ENCODE measurements around the gene HSPA12B. TPM values are rescaled to one million over a fixed set of nuclear protein-coding genes. Genes with fewer than 3 reads are reported as not detected.

HSPA12B gene
- polyA plus RNA-seq, 1 donor from 2014 or later: not detected

GRCh38 chr20:3754276-3754630 is 21.8 kb downstream of the HSPA12B start:
- Histone ChIP-seq H3K36me3 (ENCODE audit: insufficient read depth, low read length) (no peaks in the 10 kb centered on the region), H3F3A (ENCODE audit: insufficient read depth, low read length, poor library complexity, severe bottlenecking) (no peaks in the 10 kb centered on the region), H2AFZ (ENCODE audit: low read depth, low read length) (no peak overlapping the region), H3K9me3 (ENCODE audit: low read length) (no peaks in the 10 kb centered on the region), H4K20me1 (ENCODE audit: insufficient read depth) (no peaks in the 10 kb centered on the region), H3K79me2 (replicated peaks; ENCODE audit: insufficient read depth, low read length) (no peaks in the 10 kb centered on the region), H3K9me2 (ENCODE audit: insufficient read depth, low read length) (no peaks in the 10 kb centered on the region), H3K4me2 (ENCODE audit: low read length) (no peak overlapping the region), H3K27me3 (ENCODE audit: insufficient read depth, low read depth, low read length) (peaks cover 33% of the 10 kb centered on the region), H3K9ac (ENCODE audit: low read length) (no peak overlapping the region), H3K4me3 (ENCODE audit: low read length) (no peak overlapping the region), H3K27ac (ENCODE audit: low read length) (no peak overlapping the region)
- TF ChIP-seq CTCF (IDR thresholded peaks at IDR 0.05; ENCODE audit: poor library complexity, severe bottlenecking) (no peak), MXI1 (conservative IDR thresholded peaks at IDR 0.05; ENCODE audit: poor library complexity, severe bottlenecking) (no peak), REST (IDR thresholded peaks at IDR 0.05; ENCODE audit: borderline replicate concordance) (no peak), SMC3 (conservative IDR thresholded peaks at IDR 0.05; ENCODE audit: poor library complexity) (no peak), EZH2 (IDR thresholded peaks at IDR 0.05; ENCODE audit: borderline replicate concordance, insufficient read depth, low read length, poor library complexity, severe bottlenecking) (no peak), EP300 (conservative IDR thresholded peaks at IDR 0.05; ENCODE audit: poor library complexity, severe bottlenecking) (no peak), RAD21 (conservative IDR thresholded peaks at IDR 0.05) (no peak), POLR2AphosphoS5 (IDR thresholded peaks at IDR 0.05) (no peak), TAF1 (IDR thresholded peaks at IDR 0.05; ENCODE audit: low read depth) (no peak)

GRCh38 chr20:3755269-3755668 is 22.8 kb downstream of the HSPA12B start:
- no peaks in the 10 kb centered on the region for H3K36me3 ChIP-seq (ENCODE audit: insufficient read depth, low read length)

More at GRCh38 chr20:3755269-3755668, 22.8 kb downstream of the HSPA12B start:
- H3K9me2 ChIP-seq (ENCODE audit: insufficient read depth, low read length): no peaks in the 10 kb centered on the region
- H4K20me1 ChIP-seq (ENCODE audit: insufficient read depth): no peaks in the 10 kb centered on the region
- no peaks in the 10 kb centered on the region for H3F3A ChIP-seq (ENCODE audit: insufficient read depth, low read length, poor library complexity, severe bottlenecking)
- no peak overlapping the region for H3K4me3 ChIP-seq (ENCODE audit: low read length)
- TF ChIP-seq TAF1 (IDR thresholded peaks at IDR 0.05; ENCODE audit: low read depth) (no peak), SMC3 (conservative IDR thresholded peaks at IDR 0.05; ENCODE audit: poor library complexity) (no peak), CTCF (IDR thresholded peaks at IDR 0.05; ENCODE audit: poor library complexity, severe bottlenecking) (no peak), EP300 (conservative IDR thresholded peaks at IDR 0.05; ENCODE audit: poor library complexity, severe bottlenecking) (no peak), RAD21 (conservative IDR thresholded peaks at IDR 0.05) (no peak)
- H3K27ac ChIP-seq (ENCODE audit: low read length): no peak overlapping the region
- H3K27me3 ChIP-seq (ENCODE audit: insufficient read depth, low read depth, low read length): peaks cover 22% of the 10 kb centered on the region
- no peaks in the 10 kb centered on the region for H3K79me2 ChIP-seq (replicated peaks; ENCODE audit: insufficient read depth, low read length)
- no peaks in the 10 kb centered on the region for H3K9me3 ChIP-seq (ENCODE audit: low read length)
- no peak overlapping the region for H3K9ac ChIP-seq (ENCODE audit: low read length)
- H3K4me2 ChIP-seq (ENCODE audit: low read length): no peak overlapping the region
- H2AFZ ChIP-seq (ENCODE audit: low read depth, low read length): no peak overlapping the region
